HG03432 (cell line): ENCODE data around the gene KCTD8.
"Not testable (repeated sequence)": the region's sequence is repeated elsewhere in the genome, so short reads cannot be mapped to it uniquely, and the experiment has no call there.

Experiments used
- ATAC-seq: cut with Tn5 transposase; IDR thresholded peaks from one replicate; pipeline ENCODE4 v1.9.1; 2021; ENCODE audit warnings: mild to moderate bottlenecking, moderate library complexity; ENCODE audit not compliant: unreplicated experiment

KCTD8 gene

DNA sequence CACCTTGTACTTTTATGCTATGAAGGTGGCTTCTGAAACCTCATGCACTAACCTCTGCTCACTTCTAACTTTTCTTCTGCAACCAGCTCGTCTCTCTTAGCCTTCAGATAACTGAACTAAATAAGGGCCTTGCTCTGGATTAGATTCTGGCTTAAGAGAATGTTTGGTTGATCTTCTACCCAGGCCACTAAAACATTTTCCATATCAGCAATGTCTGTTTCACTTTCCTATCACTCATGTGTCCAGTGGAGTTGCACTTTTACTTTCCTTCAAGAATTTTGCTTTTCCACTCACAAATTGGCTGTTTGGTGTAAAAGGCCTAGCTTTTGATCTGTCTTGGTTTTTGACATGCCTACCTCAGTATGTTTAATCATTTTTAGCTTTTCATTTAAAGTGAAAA is 105.8 kb downstream of the KCTD8 start:
- ATAC-seq, result no peak

DNA sequence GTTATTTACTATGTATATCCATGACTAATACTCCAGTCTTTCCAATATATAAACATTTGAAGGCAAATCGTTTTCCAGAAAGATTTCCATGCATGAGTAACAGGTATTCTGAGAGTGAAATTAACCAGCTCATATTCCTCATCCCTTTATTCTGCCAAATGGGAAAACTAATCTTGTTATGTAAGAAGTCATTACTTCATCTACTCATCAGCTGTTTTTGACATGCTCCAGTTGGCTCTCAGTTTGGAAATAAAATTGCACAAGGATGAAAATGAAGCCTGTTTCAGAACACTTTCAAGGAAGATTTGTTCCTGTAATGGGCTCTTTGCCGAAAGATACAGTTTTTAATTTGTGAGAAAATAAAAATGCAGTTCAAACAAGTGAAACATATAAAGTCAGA is 121.9 kb downstream of the KCTD8 start:
- no peak for ATAC-seq

DNA sequence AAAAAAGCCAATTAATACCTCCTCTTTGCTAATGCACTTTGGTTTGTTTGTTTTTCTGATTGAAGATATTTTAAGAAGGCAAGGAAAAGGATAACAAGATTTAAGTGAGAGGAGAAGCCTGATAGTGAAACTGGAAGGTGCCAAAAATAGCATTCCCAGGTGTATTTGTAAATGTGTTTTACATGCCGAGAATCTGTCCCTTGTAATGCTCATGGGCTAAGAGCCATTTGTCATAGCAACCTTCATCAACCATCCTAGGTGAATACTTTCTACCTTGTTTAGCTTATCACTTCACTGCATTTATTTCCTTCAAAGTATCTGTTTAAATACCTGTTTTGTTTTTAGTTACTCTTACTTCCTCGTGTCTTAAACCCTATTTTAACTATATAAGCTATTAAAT is 127.8 kb downstream of the KCTD8 start:
- ATAC-seq, result no peak

DNA sequence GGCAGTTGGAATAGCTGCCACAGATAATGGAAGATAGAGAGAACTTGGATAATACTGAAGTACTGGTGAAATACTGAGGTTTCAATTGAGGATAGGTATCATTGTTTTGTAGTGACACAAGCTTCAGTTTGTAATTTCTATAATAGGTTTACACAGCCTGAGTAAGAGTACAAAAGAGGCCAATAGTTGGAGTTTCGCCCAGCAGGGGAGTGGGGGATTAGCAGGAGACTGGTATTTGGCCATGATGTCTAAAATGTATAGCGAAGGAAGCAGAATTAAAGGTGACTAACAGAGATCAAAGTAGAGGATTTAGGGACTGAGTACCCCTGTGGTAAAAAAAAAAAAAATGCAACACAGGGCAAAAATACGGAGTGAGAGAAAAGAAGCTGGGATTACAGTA is 129.5 kb downstream of the KCTD8 start:
- no peak for ATAC-seq

DNA sequence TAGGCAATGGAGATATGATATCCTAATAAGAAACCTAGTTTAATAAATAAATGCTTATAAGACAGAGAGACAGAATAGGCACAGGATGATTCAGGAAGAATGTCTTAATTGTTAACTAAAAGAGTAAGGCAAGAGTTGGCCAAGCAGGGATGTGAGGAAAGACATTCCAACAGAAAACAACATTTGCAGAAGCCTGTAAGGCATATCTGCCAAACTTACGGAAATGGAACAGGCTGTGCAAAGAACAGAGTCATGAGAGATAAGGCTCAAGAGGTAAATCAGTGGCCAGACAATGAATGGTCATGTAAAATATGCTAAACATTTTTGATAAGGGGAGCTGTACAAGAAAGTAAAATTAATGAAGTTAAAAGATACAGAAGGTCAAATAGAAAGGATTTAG is 134.9 kb downstream of the KCTD8 start:
- no peak for ATAC-seq

DNA sequence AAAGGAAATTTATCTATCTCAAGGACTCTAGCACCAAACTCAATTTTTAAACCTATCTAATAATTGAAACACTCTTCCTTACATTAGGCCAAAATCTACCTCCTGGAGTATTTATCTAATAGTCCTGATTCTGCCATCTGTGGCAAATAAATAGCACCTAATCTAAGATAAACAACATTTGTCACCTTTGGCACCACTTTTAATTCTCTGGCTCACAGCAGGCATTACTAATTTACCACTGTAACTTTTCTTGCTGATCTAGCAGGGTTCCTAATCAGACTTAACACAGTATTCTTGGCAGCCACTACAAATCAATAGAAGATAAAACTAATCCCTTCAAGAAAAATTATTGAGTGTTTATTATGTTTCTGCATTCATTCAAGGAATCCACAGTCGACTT is 161.1 kb downstream of the KCTD8 start:
- ATAC-seq, result no peak

DNA sequence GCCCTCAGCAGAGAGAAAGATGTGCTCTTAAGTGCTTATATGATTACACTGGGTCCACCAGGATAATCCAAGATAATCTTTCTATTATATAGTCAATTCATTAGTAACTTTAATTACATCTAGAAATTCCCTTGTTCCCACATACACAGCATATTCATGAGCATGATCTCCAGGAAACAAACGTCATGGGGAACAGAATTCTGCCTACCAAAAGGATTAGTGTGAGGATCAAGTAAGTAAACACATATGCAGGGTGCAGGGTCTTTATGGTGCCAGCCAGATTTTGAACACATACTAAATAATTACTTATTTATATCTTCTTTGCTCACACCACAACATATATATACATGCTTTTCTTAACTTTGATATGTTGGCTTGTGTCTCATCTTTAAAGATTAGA is 169.1 kb downstream of the KCTD8 start:
- no peak for ATAC-seq

DNA sequence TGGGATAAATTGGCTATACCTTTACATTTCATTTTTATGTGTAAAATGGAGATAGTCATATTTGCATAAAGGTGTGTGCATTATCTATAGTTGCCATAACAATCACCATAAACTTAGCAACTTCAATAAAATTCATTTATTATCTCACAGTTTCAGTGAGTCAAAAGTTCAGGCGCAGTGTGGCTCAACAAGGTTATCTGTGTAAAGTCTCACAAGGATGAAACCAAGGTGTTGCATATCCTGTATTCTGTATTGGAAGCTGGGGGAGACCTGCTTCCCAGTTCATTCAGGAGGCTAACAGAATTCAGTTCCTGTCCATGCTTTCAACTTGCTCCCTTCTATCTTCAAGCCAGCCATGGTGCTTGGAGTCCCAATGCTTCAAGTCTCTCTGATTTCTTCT is 169.5 kb downstream of the KCTD8 start:
- ATAC-seq, result no peak

DNA sequence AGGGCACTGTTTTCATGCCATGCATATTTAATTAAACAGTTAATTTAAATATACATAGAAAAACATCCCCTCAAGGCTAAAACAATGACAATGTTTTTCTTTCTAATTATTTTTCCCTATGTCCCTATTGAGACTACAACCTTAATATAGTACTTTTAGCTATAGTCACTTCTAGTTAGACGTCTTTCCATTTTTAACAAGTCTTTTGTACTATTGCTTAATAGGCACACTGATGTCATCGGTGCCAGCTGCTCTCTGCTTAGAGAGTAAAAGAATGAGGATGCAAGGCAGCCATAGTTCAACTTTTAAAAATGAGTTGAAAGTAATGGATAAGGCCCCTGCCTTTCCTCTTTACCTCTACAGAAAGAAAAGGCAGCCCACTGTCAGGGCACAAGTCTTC is 191.1 kb downstream of the KCTD8 start:
- no peak for ATAC-seq

DNA sequence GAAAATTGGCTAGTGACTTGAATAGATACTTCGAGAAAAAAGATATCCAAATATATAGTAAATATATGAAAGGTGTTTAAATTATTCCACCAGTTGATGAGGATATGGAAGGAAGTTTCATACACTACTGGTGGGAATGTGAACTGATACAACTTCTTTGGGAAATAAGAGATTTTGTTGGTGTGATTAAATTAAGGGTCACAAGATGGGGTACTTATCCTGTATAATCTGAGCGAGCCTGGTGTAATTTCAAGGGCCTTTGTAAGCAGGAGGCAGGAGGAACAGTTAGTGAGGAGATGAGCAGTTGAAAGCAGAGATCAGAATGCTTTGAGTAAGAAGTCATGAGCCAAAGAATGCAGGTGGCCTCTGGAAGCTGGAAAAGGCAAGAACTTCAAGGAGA is 192.2 kb downstream of the KCTD8 start:
- no peak for ATAC-seq

DNA sequence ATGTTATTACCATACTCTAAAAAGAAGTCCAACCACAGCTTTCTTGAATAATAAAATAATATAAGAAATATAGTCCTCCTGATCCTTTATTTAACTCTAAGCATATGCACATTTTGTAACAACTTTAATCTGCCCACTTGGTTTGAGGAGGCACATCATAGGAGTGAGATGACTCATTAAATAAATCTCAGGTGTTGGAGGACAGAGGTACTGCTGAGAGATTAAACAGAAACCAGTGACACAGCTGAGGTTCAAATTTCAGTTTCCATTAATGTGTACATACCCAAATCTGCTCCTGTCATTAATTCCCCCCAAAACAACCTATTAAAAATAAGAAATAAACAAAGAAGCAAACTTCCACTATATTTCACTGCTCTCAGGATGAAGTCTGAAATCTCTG is 211.0 kb downstream of the KCTD8 start:
- no peak for ATAC-seq

DNA sequence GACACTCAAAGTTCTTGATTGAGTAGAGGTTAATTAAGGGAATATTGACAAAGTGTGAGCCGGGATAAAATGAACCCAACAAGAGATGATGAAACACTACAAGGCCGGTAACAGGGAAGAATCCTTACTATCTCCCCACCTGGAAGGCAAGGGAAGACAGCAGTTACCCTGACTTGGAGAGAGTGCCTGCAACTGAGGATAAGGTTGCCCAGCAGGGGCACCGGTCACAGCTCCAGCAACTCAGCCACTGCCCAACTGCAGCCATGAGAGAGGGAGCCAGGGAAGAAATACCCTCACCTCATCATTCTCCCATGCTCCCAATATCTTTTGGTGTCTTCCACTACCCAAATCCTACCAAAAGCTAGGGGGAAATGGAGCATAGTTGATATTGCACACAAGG is 212.7 kb downstream of the KCTD8 start:
- ATAC-seq, result no peak

DNA sequence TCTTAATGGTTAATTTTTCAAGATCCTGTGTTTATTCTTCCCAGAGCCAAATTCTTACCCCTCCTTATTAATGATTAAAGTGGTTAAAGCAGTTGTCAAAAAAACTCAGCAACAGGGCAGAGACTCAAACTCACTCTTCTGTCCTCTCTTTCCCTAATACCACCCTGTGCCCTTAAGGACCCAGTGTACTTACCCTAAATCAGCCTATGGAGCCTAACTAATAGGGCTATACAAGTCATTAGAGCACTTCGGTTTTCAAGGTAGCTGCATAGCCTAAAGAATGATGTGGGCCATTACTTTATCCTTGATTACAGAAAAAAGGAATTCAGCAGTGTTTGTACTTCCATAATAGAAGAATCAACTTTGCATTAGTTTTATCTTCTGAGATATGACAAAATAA is 216.3 kb downstream of the KCTD8 start:
- ATAC-seq, result no peak

DNA sequence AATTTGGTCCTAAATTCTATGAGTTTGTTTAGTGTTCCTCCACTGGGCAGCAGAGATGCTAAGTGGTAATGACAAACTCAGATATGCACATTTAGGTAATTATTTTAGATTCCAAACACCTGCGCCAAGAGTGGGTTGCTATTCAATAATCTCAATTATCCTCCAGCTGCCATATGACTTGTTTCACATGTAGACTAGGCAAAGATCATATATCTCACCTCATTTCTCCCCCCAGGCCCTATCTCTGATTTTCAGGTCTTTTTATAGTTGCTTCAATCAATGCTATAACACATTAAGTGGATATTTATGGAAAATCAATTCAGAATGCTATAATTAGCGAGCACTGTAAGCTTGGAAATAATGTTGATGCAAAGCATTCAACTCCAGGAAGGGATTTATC is 217.6 kb downstream of the KCTD8 start:
- no peak for ATAC-seq

DNA sequence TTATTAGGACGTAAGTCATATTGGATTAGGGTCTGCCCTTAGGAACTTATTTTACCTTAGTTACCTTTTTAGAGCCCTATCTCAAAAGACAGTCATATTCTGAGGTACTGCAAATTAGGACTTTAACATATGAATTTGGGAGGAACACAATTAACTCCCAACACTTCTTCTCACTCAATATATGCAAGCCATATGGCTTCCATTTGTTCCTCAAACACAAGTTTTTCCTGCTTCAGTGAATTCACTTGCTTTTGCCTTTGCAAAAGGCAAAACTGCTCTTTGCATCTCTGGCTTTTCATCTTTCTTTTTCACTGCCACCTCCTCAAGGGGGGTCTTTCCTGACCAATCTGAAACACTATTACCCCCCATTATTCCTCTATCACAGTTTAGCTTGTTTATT is 220.3 kb downstream of the KCTD8 start:
- ATAC-seq, result no peak

DNA sequence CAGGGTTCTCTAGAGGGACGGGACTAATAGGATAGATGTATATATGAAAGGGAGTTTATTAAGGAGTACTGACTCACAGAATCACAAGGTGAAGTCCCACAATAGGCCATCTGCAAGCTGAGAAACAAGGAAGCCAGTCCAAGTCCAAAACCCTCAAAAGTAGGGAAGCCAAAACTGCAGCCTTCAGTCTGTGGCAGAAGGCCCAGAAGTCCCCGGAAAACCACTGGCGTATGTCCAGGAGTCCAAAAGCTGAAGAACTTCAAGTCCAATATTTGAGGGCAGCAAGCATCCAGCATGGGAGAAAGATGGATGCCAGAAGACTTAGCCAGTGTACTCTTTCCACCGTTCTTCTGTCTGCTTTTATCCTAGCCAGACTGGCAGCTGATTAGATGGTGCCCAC is 227.2 kb downstream of the KCTD8 start:
- ATAC-seq, result no peak

DNA sequence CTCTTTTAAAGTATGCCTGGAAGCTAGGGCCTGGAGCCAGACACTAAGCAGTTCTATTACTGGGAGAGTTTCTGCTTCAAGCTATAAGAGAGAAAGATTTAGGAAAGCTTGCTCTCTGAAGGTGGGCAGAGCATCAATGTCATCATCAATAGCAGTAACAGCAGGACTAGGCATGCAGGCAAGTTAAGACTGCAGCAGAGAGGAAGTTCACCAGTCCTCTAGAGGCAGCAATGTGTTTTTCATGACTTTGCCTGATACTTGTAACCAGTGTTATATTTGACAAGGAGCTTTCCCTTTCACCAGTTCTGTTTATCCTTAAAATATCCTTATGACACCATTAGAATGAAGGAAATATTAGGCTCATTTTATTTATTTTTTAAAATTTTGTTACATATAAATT is 237.9 kb downstream of the KCTD8 start:
- no peak for ATAC-seq

DNA sequence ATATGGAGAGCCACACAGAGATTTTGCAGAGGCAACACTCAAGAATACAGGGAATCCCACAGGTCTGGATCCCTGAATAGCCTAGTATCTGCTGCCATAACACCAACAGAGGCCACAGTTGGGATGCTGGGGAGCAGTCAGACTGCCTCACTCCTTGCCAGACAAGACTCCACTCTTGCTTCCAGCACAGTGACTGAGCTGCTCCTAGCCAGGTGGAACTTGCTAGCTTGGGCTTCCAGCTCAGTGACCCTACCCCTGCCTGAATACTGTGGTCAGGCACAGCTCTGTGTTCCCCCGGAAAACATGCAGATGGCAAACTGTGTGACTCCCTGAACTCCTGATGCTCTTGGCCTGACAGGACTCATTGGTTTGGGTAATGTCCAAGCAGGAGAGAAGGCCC is 251.8 kb downstream of the KCTD8 start:
- ATAC-seq, result no peak

DNA sequence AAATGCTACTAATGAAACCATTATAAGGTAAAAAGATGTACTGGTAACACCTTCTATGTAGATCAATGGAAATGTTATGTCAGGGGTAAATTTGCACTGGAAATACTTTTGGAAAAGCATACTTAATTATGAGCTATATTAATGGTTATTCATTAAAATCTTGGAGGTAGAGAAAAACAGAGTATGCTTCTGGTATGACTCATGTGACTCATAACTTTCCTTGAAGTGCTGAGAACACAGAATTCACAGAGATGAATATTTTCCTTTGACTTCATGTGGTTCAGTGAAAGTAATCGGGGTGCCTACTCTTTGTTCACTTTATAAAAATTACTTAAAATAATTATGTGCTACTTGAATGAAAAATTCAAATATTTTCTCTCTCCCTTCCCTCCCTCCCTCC is 254.2 kb downstream of the KCTD8 start:
- ATAC-seq, result no peak

DNA sequence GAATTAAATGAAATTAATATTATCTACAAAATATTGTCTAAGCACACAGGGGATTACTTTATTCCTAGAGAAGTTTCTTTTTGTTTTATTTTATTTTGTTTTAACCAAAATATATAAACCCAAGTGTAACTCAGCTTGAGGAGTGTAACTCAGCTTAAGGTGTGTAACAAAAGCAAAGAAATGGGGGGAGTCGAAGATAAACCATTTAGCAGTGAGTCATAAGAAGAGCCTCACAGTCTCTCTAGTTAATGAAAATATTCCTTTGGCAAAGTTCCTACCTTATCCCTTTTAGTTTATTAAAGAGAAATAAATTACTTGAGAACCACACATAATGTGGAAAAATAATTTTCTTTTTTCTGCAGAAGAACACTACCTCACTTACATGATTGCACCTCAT is 261.8 kb downstream of the KCTD8 start:
- ATAC-seq, result no peak

DNA sequence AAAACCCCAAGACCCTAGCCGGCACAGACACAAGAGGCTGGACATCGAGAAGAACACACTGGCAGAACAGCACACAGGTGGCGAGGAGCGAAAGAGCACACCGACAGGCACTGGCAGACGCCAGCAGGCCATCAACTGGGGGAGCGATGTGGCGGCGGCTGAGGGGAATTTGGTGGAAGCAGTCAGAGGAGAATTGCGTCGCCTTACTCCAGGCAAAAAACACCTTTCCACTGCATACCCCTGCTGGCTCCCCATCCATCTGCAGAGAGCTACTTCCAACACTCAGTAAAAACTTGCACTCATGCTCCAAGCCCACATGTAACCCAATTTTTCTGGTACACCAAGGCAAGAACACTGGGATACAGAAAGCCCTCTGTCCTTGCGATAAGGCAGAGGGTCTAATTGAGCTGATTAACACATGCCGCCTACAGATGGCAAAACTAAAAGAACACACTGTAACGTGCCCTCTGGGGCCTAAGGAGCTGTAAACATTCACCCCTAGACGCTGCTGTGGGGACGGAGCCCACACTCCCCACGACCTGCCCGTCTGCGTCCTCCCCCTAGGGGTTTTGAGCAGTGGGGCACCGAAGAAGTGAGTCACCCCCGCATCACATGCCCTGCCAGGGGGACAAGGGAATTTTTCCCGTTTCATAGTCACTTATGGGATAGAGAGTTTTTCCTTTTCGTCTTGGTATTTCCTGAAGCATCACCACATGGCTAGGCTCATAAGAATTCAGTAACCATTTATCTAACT is 262.3 kb downstream of the KCTD8 start:
- ATAC-seq, result no peak

DNA sequence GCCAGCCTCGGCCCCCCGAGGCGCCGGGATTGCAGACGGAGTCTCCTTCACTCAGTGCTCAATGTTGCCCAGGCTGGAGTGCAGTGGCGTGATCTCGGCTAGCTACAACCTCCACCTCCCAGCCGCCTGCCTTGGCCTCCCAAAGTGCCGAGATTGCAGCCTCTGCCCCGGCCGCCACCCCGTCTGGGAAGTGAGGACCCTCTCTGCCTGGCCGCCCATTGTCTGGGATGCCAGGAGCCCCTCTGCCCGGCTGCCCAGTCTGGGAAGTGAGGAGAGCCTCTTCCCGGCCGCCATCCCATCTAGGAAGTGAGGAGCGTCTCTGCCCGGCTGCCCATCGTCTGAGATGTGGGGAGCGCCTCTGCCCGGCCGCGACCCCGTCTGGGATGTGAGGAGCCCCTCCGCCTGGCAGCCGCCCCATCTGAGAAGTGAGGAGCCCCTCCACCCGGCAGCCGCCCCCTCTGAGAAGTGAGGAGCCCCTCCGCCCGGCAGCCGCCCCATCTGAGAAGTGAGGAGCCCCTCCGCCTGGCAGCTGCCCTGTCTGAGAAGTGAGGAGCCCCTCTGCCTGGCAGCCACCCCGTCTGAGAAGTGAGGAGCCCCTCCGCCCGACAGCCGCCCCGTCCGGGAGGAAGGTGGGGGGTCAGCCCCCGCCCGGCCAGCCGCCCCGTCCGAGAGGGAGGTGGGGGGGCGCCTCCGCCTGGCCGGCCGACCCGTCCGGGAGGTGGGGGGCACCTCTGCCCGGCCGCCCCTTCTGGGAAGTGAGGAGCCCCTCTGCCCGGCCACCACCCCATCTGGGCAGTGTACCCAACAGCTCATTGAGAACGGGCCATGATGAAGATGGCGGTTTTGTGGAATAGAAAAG is 266.9 kb downstream of the KCTD8 start:
- not testable (repeated sequence) for ATAC-seq
